CD14-positive monocyte (primary cell): Measurements from ENCODE around the gene LIMCH1. TPM values are rescaled to one million over a fixed set of nuclear protein-coding genes. Genes with fewer than 3 reads are reported as not detected.

Experiments used
- DNase-seq, 3 donors: peaks; one replicate each; pipeline ENCODE4 v3.0.0-alpha.2; 2011 to 2022
- H2AFZ ChIP-seq: 2 replicates; pipeline ENCODE4 v1.6.0; 2012; ENCODE audit warnings: mild to moderate bottlenecking, low read depth, low read length, inconsistent platforms; ENCODE audit not compliant: insufficient read depth, poor library complexity, severe bottlenecking
- H3K27ac ChIP-seq, 2 donors: 1 replicate in 1 of 2; 2 replicates in 1 of 2; pipeline ENCODE4 v1.5.1; 2012 to 2013; ENCODE audit warnings: low read length in 2 of 2, control low read depth in 1 of 2, inconsistent platforms in 1 of 2, low read depth in 1 of 2, mild to moderate bottlenecking in 1 of 2
- H3K27me3 ChIP-seq, 2 donors: one replicate each; pipeline versions ENCODE4 v1.6.0 to v1.6.1; 2011 to 2013; ENCODE audit warnings: low read length in 2 of 2; ENCODE audit not compliant: control insufficient read depth in 2 of 2, insufficient read depth in 2 of 2
- H3K36me3 ChIP-seq, 2 donors: replicated peaks in 1 of 2; 1 replicate in 1 of 2; 2 replicates in 1 of 2; pipeline versions ENCODE4 v1.5.1 to v1.6.1; 2012 to 2013; ENCODE audit warnings: low read length in 2 of 2, control low read depth in 1 of 2, inconsistent platforms in 1 of 2, mild to moderate bottlenecking in 1 of 2; ENCODE audit not compliant: insufficient read depth in 2 of 2, control insufficient read depth in 1 of 2
- H3K4me1 ChIP-seq, 2 donors: 1 replicate in 1 of 2; 2 replicates in 1 of 2; pipeline versions ENCODE4 v1.5.1 to v1.6.1; 2012 to 2013; ENCODE audit warnings: low read length in 2 of 2, control low read depth in 1 of 2, inconsistent platforms in 1 of 2, mild to moderate bottlenecking in 1 of 2, moderate library complexity in 1 of 2; ENCODE audit not compliant: insufficient read depth in 2 of 2, control insufficient read depth in 1 of 2
- H3K4me2 ChIP-seq: replicated peaks from 2 replicates; pipeline ENCODE3; 2012; ENCODE audit warnings: low read length, moderate library complexity, mild to moderate bottlenecking; ENCODE audit not compliant: poor library complexity, severe bottlenecking; ENCODE audit errors: extremely low read depth
- H3K4me3 ChIP-seq, 3 experiments: fragments of 200-600 bp in 1 of 3; sonication (generic) in 1 of 3; replicated peaks in 1 of 3; 1 replicate in 2 of 3; 2 replicates in 1 of 3; pipeline ENCODE4 v1.5.1; 2011 to 2013; ENCODE audit warnings: low read length in 3 of 3, mild to moderate bottlenecking in 3 of 3, control low read depth in 2 of 3, low read depth in 2 of 3, inconsistent platforms in 1 of 3, moderate library complexity in 1 of 3
- H3K79me2 ChIP-seq: 2 replicates; pipeline ENCODE4 v1.6.0; 2012; ENCODE audit warnings: mild to moderate bottlenecking, control low read depth, inconsistent platforms, low read length, moderate library complexity; ENCODE audit not compliant: insufficient read depth
- H3K9ac ChIP-seq: 2 replicates; pipeline ENCODE4 v1.6.0; 2017; ENCODE audit warnings: low read length, mild to moderate bottlenecking; ENCODE audit not compliant: insufficient read depth, poor library complexity, severe bottlenecking
- H3K9me3 ChIP-seq, 2 donors: replicated peaks in 1 of 2; 1 replicate in 1 of 2; 2 replicates in 1 of 2; pipeline versions ENCODE4 v1.5.1 to v1.6.1; 2012 to 2013; ENCODE audit warnings: low read length in 2 of 2, control low read depth in 1 of 2; ENCODE audit not compliant: control insufficient read depth in 1 of 2, insufficient read depth in 1 of 2
- H4K20me1 ChIP-seq: 2 replicates; pipeline ENCODE4 v1.6.0; 2012; ENCODE audit warnings: mild to moderate bottlenecking, low read length, control low read depth, moderate library complexity; ENCODE audit not compliant: insufficient read depth
- H3K27ac Mint-ChIP-seq, 7 donors: one replicate each; pipeline ENCODE4 v1.8.0; 2020; ENCODE audit warnings: mild to moderate bottlenecking in 7 of 7, mixed read lengths in 7 of 7, moderate library complexity in 6 of 7, inconsistent platforms in 2 of 7
- H3K27me3 Mint-ChIP-seq, 3 donors: one replicate each; pipeline ENCODE4 v1.8.0; 2021 to 2022; ENCODE audit warnings: low read depth in 3 of 3, mild to moderate bottlenecking in 3 of 3, mixed read lengths in 3 of 3, moderate library complexity in 3 of 3, inconsistent platforms in 1 of 3
- H3K36me3 Mint-ChIP-seq, 2 donors: one replicate each; pipeline ENCODE4 v1.8.0; 2020; ENCODE audit warnings: mixed read lengths in 2 of 2, inconsistent platforms in 1 of 2, mild to moderate bottlenecking in 1 of 2
- H3K4me1 Mint-ChIP-seq: one replicate; pipeline ENCODE4 v1.8.0; 2020; ENCODE audit warnings: mild to moderate bottlenecking, mixed read lengths
- H3K4me3 Mint-ChIP-seq, 2 donors: one replicate each; pipeline ENCODE4 v1.8.0; 2020; ENCODE audit warnings: mild to moderate bottlenecking in 2 of 2, mixed read lengths in 2 of 2, moderate library complexity in 1 of 2
- H3K9me3 Mint-ChIP-seq, 7 donors: one replicate each; pipeline ENCODE4 v1.8.0; 2020 to 2022; ENCODE audit warnings: mixed read lengths in 7 of 7, mild to moderate bottlenecking in 6 of 7, moderate library complexity in 6 of 7, inconsistent platforms in 2 of 7
- WGBS: methylation state at CpG from one replicate; pipeline ENCODE4 v1.1.5; 2013; ENCODE audit warnings: missing lambda C conversion rate; ENCODE audit not compliant: insufficient coverage; 5-methylcytosine and 5-hydroxymethylcytosine counted together
- intact Hi-C, 2 donors: fragments of 100-400 bp; cut with micrococcal nuclease; formaldehyde crosslinking; loops; one replicate each; pipeline versions ENCODE4 v1.15.0 to v1.15.1; 2023
- polyA plus RNA-seq, 3 donors: library from polyadenylated mRNA; depleted of rRNA in 1 of 3; unstranded in 2 of 3; stranded (reverse) in 1 of 3; fragments of 300-500 nt in 2 of 3; fragments of >200 nt in 1 of 3; fragmentation: Illumina TruSeq in 2 of 3; gene quantifications; 1 replicate in 2 of 3; 2 replicates in 1 of 3; pipeline ENCODE4 v1.2.3, GENCODE V29; 2012 to 2021
- TF ChIP-seq, protein P1 (sequence below): fragments of 200-600 bp; IDR thresholded peaks from one replicate; pipeline ENCODE4 v1.8.0; 2022; ENCODE audit warnings: antibody characterized with exemption, mild to moderate bottlenecking

The LIMCH1 gene
- polyA plus RNA-seq, 3 donors, result 0.25 to 0.64 (median 0.32) TPM

DNA sequence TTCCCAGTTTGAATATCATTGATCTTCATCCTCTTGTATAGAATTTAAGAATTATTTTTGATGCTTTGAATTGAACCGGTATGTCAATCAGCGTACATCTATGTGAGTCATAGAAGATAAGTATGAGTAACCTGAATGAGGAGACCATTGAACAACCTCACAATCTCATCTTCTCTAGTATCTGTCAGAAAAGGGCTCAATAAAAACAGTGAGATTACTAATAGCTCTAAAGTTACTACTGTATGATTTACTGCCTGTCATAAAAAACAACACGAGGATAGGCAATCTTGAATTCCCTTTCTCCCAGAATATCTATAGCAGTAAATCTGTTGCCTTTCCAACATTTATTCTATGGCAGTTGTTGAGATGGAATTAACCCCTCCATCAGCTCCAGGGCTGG lies 174.5 kb downstream of the LIMCH1 start:
- Mint-ChIP-seq H3K27ac (no peak overlapping the region), H3K4me1 (no peaks in the 10 kb centered on the region), H3K36me3 (no peaks in the 10 kb centered on the region), H3K9me3 (peaks cover 0 to 4% (median 0%) of the 10 kb centered on the region in 7 donors), H3K27me3 (peaks cover 4 to 24% (median 5%) of the 10 kb centered on the region in 3 donors), H3K4me3 (no peak overlapping the region)
- H3K36me3 ChIP-seq, result no peaks in the 10 kb centered on the region
- TF ChIP-seq, protein P1, sequence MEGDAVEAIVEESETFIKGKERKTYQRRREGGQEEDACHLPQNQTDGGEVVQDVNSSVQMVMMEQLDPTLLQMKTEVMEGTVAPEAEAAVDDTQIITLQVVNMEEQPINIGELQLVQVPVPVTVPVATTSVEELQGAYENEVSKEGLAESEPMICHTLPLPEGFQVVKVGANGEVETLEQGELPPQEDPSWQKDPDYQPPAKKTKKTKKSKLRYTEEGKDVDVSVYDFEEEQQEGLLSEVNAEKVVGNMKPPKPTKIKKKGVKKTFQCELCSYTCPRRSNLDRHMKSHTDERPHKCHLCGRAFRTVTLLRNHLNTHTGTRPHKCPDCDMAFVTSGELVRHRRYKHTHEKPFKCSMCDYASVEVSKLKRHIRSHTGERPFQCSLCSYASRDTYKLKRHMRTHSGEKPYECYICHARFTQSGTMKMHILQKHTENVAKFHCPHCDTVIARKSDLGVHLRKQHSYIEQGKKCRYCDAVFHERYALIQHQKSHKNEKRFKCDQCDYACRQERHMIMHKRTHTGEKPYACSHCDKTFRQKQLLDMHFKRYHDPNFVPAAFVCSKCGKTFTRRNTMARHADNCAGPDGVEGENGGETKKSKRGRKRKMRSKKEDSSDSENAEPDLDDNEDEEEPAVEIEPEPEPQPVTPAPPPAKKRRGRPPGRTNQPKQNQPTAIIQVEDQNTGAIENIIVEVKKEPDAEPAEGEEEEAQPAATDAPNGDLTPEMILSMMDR, result no peak
- H3K4me2 ChIP-seq, result no peak overlapping the region
- H3K9ac ChIP-seq, result no peak overlapping the region
- no CpG with 5 or more reads among the region's 3 CpGs for WGBS
- no peak for DNase-seq
- H4K20me1 ChIP-seq, result no peaks in the 10 kb centered on the region
- H3K79me2 ChIP-seq, result no peaks in the 10 kb centered on the region
- H2AFZ ChIP-seq, result no peak overlapping the region
- no peaks in the 10 kb centered on the region for H3K9me3 ChIP-seq
- H3K4me3 ChIP-seq, result no peak overlapping the region
- no peaks in the 10 kb centered on the region for H3K4me1 ChIP-seq
- intact Hi-C loops, result no loop called here
- peaks cover 0 to 4% of the 10 kb centered on the region in 2 donors for H3K27me3 ChIP-seq
- no peak overlapping the region for H3K27ac ChIP-seq

DNA sequence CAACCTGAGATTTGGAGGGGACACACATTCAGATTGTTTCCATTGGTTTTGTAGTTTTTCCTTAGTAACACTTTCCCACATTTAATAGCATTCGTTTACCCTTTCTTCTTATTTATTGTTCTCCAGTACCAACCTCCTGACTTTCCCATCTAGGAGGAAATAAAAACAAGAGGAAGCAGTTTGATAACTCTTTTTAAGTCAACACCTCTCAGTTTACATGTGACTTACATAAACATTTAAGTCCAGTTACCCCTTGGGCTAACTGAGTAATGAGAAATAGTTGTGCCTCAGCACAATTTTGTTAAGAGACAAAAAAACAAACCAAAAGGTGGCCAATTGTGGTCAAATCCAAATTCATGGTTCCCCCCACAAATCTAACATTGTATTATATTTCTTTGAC lies 175.8 kb downstream of the LIMCH1 start:
- no peaks in the 10 kb centered on the region for H3K4me1 ChIP-seq
- H3K79me2 ChIP-seq, result no peaks in the 10 kb centered on the region
- H2AFZ ChIP-seq, result no peak overlapping the region
- TF ChIP-seq, protein P1, result no peak
- H3K9me3 ChIP-seq, result no peaks in the 10 kb centered on the region
- no peak for DNase-seq
- Mint-ChIP-seq H3K4me3 (no peak overlapping the region), H3K9me3 (peaks cover 0 to 4% (median 0%) of the 10 kb centered on the region in 7 donors), H3K36me3 (no peaks in the 10 kb centered on the region), H3K4me1 (no peaks in the 10 kb centered on the region), H3K27ac (no peak overlapping the region), H3K27me3 (peaks cover 1 to 21% (median 4%) of the 10 kb centered on the region in 3 donors)
- no peak overlapping the region for H3K9ac ChIP-seq
- intact Hi-C loops, result no loop called here
- H3K27me3 ChIP-seq, result peaks cover 4% of the 10 kb centered on the region in 2 donors
- H3K27ac ChIP-seq, result no peak overlapping the region
- H3K4me3 ChIP-seq, result no peak overlapping the region
- WGBS, result no CpG with 5 or more reads among the region's 1 CpG
- no peaks in the 10 kb centered on the region for H3K36me3 ChIP-seq
- no peak overlapping the region for H3K4me2 ChIP-seq
- H4K20me1 ChIP-seq, result no peaks in the 10 kb centered on the region
